ENCODE measurements around the gene LY6G6F. TPM values are rescaled to one million over a fixed set of nuclear protein-coding genes. Genes with fewer than 3 reads are reported as not detected.

Gene LY6G6F
- total RNA-seq, 1 experiment from 2014 or later, result not detected

Small RNA genes within 50 kb of the gene (small RNA-seq; reads per million reads assigned to genes)
- gene LY6G6D (not detected), gene MIR4646 (not detected), gene RF00019 (not detected), gene RNU6-850P (not detected)

Other genes starting within 250 kb of the LY6G6F start
- gene MICB, start 208.7 kb upstream of the LY6G6F start, total RNA-seq (2014; rRNA removed; shearing (Covaris generic)), result 6.1 and 7.0 TPM in 2 replicates
- not detected in 2 replicates for gene MCCD1, start 177.9 kb upstream of the LY6G6F start, total RNA-seq (2014; rRNA removed; shearing (Covaris generic))
- 495 and 540 TPM in 2 replicates for gene DDX39B, start 164.9 kb upstream of the LY6G6F start, total RNA-seq (2014; rRNA removed; shearing (Covaris generic))
- gene ATP6V1G2, start 160.3 kb upstream of the LY6G6F start, total RNA-seq (2014; rRNA removed; shearing (Covaris generic)), result 0.26 and 1.9 TPM in 2 replicates
- 32.6 and 37.2 TPM in 2 replicates for gene NFKBIL1, start 159.3 kb upstream of the LY6G6F start, total RNA-seq (2014; rRNA removed; shearing (Covaris generic))
- not detected in 2 replicates for gene LTA, start 134.6 kb upstream of the LY6G6F start, total RNA-seq (2014; rRNA removed; shearing (Covaris generic))
- 0.19 TPM in 1 of 2 replicates, not detected in the other for gene TNF, start 131.3 kb upstream of the LY6G6F start, total RNA-seq (2014; rRNA removed; shearing (Covaris generic))
- not detected in 2 replicates for gene LTB, start 124.4 kb upstream of the LY6G6F start, total RNA-seq (2014; rRNA removed; shearing (Covaris generic))
- gene LST1, start 120.6 kb upstream of the LY6G6F start, total RNA-seq (2014; rRNA removed; shearing (Covaris generic)), result not detected in 2 replicates
- not detected in 2 replicates for gene NCR3, start 113.9 kb upstream of the LY6G6F start, total RNA-seq (2014; rRNA removed; shearing (Covaris generic))
- gene AIF1, start 91.6 kb upstream of the LY6G6F start, total RNA-seq (2014; rRNA removed; shearing (Covaris generic)), result not detected in 2 replicates
- gene PRRC2A, start 86.2 kb upstream of the LY6G6F start, total RNA-seq (2014; rRNA removed; shearing (Covaris generic)), result 90.3 and 94.7 TPM in 2 replicates
- gene BAG6, start 54.2 kb upstream of the LY6G6F start, total RNA-seq (2014; rRNA removed; shearing (Covaris generic)), result 209 and 229 TPM in 2 replicates
- gene APOM, start 51.0 kb upstream of the LY6G6F start, total RNA-seq (2014; rRNA removed; shearing (Covaris generic)), result 0.19 and 2.5 TPM in 2 replicates
- gene C6orf47, start 46.1 kb upstream of the LY6G6F start, total RNA-seq (2014; rRNA removed; shearing (Covaris generic)), result 17.9 and 18.9 TPM in 2 replicates
- gene GPANK1, start 41.9 kb upstream of the LY6G6F start, total RNA-seq (2014; rRNA removed; shearing (Covaris generic)), result 31.7 and 40.6 TPM in 2 replicates
- 129 and 169 TPM in 2 replicates for gene CSNK2B, start 40.8 kb upstream of the LY6G6F start, total RNA-seq (2014; rRNA removed; shearing (Covaris generic))
- 1.7 and 3.4 TPM in 2 replicates for gene LY6G5B, start 36.9 kb upstream of the LY6G6F start, total RNA-seq (2014; rRNA removed; shearing (Covaris generic))
- 0.94 TPM in 1 of 2 replicates, not detected in the other for gene LY6G5C, start 25.8 kb upstream of the LY6G6F start, total RNA-seq (2014; rRNA removed; shearing (Covaris generic))
- gene ABHD16A, start 3.5 kb upstream of the LY6G6F start, total RNA-seq (2014; rRNA removed; shearing (Covaris generic)), result 25.7 and 26.1 TPM in 2 replicates
- not detected in 2 replicates for gene LY6G6D, start 8.5 kb downstream of the LY6G6F start, total RNA-seq (2014; rRNA removed; shearing (Covaris generic))
- gene LY6G6C, start 14.9 kb downstream of the LY6G6F start, total RNA-seq (2014; rRNA removed; shearing (Covaris generic)), result not detected in 2 replicates
- not detected in 2 replicates for gene MPIG6B, start 16.5 kb downstream of the LY6G6F start, total RNA-seq (2014; rRNA removed; shearing (Covaris generic))
- gene DDAH2, start 22.4 kb downstream of the LY6G6F start, total RNA-seq (2014; rRNA removed; shearing (Covaris generic)), result 25.3 and 28.6 TPM in 2 replicates
- gene CLIC1, start 29.7 kb downstream of the LY6G6F start, total RNA-seq (2014; rRNA removed; shearing (Covaris generic)), result 484 and 511 TPM in 2 replicates
- gene MSH5, start 33.1 kb downstream of the LY6G6F start, total RNA-seq (2014; rRNA removed; shearing (Covaris generic)), result 14.9 and 36.7 TPM in 2 replicates
- gene SAPCD1, start 55.8 kb downstream of the LY6G6F start, total RNA-seq (2014; rRNA removed; shearing (Covaris generic)), result 13.0 and 13.2 TPM in 2 replicates
- gene VWA7, start 70.5 kb downstream of the LY6G6F start, total RNA-seq (2014; rRNA removed; shearing (Covaris generic)), result 0.34 TPM in 2 replicates
- gene VARS1, start 88.9 kb downstream of the LY6G6F start, total RNA-seq (2014; rRNA removed; shearing (Covaris generic)), result 57.3 and 58.7 TPM in 2 replicates
- gene LSM2, start 100.1 kb downstream of the LY6G6F start, total RNA-seq (2014; rRNA removed; shearing (Covaris generic)), result 39.2 and 40.2 TPM in 2 replicates
- gene HSPA1L, start 108.4 kb downstream of the LY6G6F start, total RNA-seq (2014; rRNA removed; shearing (Covaris generic)), result 0.11 and 0.50 TPM in 2 replicates
- 37.6 and 43.8 TPM in 2 replicates for gene HSPA1A, start 108.7 kb downstream of the LY6G6F start, total RNA-seq (2014; rRNA removed; shearing (Covaris generic))
- 32.0 and 46.5 TPM in 2 replicates for gene HSPA1B, start 120.9 kb downstream of the LY6G6F start, total RNA-seq (2014; rRNA removed; shearing (Covaris generic))
- 15.9 and 16.8 TPM in 2 replicates for gene NEU1, start 156.0 kb downstream of the LY6G6F start, total RNA-seq (2014; rRNA removed; shearing (Covaris generic))
- gene SLC44A4, start 172.1 kb downstream of the LY6G6F start, total RNA-seq (2014; rRNA removed; shearing (Covaris generic)), result 0.37 TPM in 1 of 2 replicates, not detected in the other
- 29.6 and 34.8 TPM in 2 replicates for gene EHMT2, start 190.8 kb downstream of the LY6G6F start, total RNA-seq (2014; rRNA removed; shearing (Covaris generic))
- gene ZBTB12, start 195.2 kb downstream of the LY6G6F start, total RNA-seq (2014; rRNA removed; shearing (Covaris generic)), result 5.6 and 6.4 TPM in 2 replicates
- gene C2, start 220.9 kb downstream of the LY6G6F start, total RNA-seq (2014; rRNA removed; shearing (Covaris generic)), result 0.15 TPM in 1 of 2 replicates, not detected in the other
- 0.60 and 1.6 TPM in 2 replicates for gene CFB, start 239.2 kb downstream of the LY6G6F start, total RNA-seq (2014; rRNA removed; shearing (Covaris generic))

All from A375 (cell line).